PC-9 (cell line): ENCODE results near the gene PDE8A. TPM values are rescaled to one million over a fixed set of nuclear protein-coding genes. Genes with fewer than 3 reads are reported as not detected.

ENCODE experiments used
- BruUV-seq: library from RNA; stranded (reverse); fragments of 400-500 nt; replicated peaks from 2 replicates; lab custom pipeline; 2021; lab: Mats Ljungman, UMichigan
- CTCF ChIA-PET: fragments of 300-600 bp; sonication (Branson Sonifier 250); formaldehyde crosslinking; loops from one replicate; lab custom pipeline; 2022; ENCODE audit warnings: antibody characterized with exemption; lab: Charles Lee
- POLR2A ChIA-PET: fragments of 300-600 bp; sonication (Branson Sonifier 250); formaldehyde crosslinking; loops from one replicate; lab custom pipeline; 2022; ENCODE audit warnings: antibody characterized with exemption; ENCODE audit not compliant: unreplicated experiment; lab: Charles Lee
- DNase-seq, 2 experiments: peaks; one replicate each; pipeline versions ENCODE4 v3.0.0 to v3.0.0-alpha.2; 2015 to 2022; ENCODE audit warnings: mixed read lengths in 1 of 2
- H2AFZ ChIP-seq: fragments of 200-600 bp; sonication (generic); 2 replicates; pipeline ENCODE4 v1.8.1; 2017; ENCODE audit warnings: antibody characterized with exemption
- H3F3A ChIP-seq: fragments of 200-600 bp; sonication (generic); 2 replicates; pipeline ENCODE4 v1.8.1; 2017; ENCODE audit warnings: antibody characterized with exemption, mild to moderate bottlenecking, low read depth; ENCODE audit not compliant: insufficient read depth
- H3K27ac ChIP-seq: fragments of 200-600 bp; sonication (generic); 2 replicates; pipeline ENCODE4 v1.6.1; 2016; ENCODE audit warnings: mixed run types
- H3K27me3 ChIP-seq: fragments of 200-600 bp; sonication (generic); 2 replicates; pipeline ENCODE4 v1.6.1; 2016; ENCODE audit warnings: low read depth, mixed run types; ENCODE audit not compliant: insufficient read depth
- H3K36me3 ChIP-seq: fragments of 200-600 bp; sonication (generic); 2 replicates; pipeline ENCODE4 v1.6.1; 2016; ENCODE audit warnings: low read depth, mixed run types
- H3K4me1 ChIP-seq: fragments of 200-600 bp; sonication (generic); replicated peaks from 2 replicates; pipeline ENCODE4 v1.6.1; 2016; ENCODE audit warnings: mixed run types; ENCODE audit not compliant: insufficient read depth
- H3K4me2 ChIP-seq: fragments of 200-600 bp; sonication (generic); 2 replicates; pipeline ENCODE4 v1.6.1; 2017; ENCODE audit warnings: mixed run types
- H3K4me3 ChIP-seq: fragments of 200-600 bp; sonication (generic); 2 replicates; pipeline ENCODE4 v1.6.1; 2016; ENCODE audit warnings: mixed run types
- H3K79me2 ChIP-seq: fragments of 200-600 bp; sonication (generic); 2 replicates; pipeline ENCODE4 v1.6.1; 2017; ENCODE audit warnings: low read depth, mixed run types
- H3K9me2 ChIP-seq: fragments of 200-600 bp; sonication (generic); 2 replicates; pipeline ENCODE4 v1.8.1; 2017; ENCODE audit warnings: mild to moderate bottlenecking; ENCODE audit not compliant: insufficient read depth
- H3K9me3 ChIP-seq: fragments of 200-600 bp; sonication (generic); 2 replicates; pipeline ENCODE4 v1.8.1; 2016; ENCODE audit warnings: low read depth; ENCODE audit not compliant: insufficient read depth
- H4K20me1 ChIP-seq: fragments of 200-600 bp; sonication (generic); 2 replicates; pipeline ENCODE4 v1.8.1; 2017; ENCODE audit not compliant: insufficient read depth
- CTCF ChIP-seq: fragments of 200-600 bp; sonication (generic); conservative IDR thresholded peaks from 2 replicates; pipeline ENCODE4 v1.6.1; 2017; ENCODE audit warnings: mixed run types, antibody characterized with exemption, mild to moderate bottlenecking, moderate library complexity
- EZH2 ChIP-seq: fragments of 200-600 bp; sonication (generic); IDR thresholded peaks from 2 replicates; pipeline ENCODE4 v1.8.0; 2017; ENCODE audit warnings: antibody characterized with exemption, low read depth
- intact Hi-C: fragments of 100-400 bp; cut with micrococcal nuclease; formaldehyde crosslinking; loops from one replicate; pipeline ENCODE4 v1.10.0; 2022; ENCODE audit not compliant: unreplicated experiment
- total RNA-seq: library from RNA; stranded (reverse); gene quantifications from 2 replicates; pipeline ENCODE4 v1.2.3, GENCODE V29; 2021

The PDE8A gene
- total RNA-seq, 1 experiment from 2014 or later: 47.3 TPM

GRCh38 chr15:85097250-85097649 lies 115.6 kb downstream of the PDE8A start:
- no peak for DNase-seq
- BruUV-seq: no TSS peak
- Histone ChIP-seq H2AFZ (no peak overlapping the region), H3K9me2 (no peaks in the 10 kb centered on the region), H3K9me3 (no peaks in the 10 kb centered on the region), H4K20me1 (no peaks in the 10 kb centered on the region), H3K79me2 (no peaks in the 10 kb centered on the region), H3K4me1 (no peaks in the 10 kb centered on the region), H3K27ac (no peak overlapping the region), H3K27me3 (no peaks in the 10 kb centered on the region), H3F3A (no peaks in the 10 kb centered on the region), H3K4me3 (no peak overlapping the region), H3K36me3 (peaks cover 14% of the 10 kb centered on the region), H3K4me2 (no peak overlapping the region)
- intact Hi-C loops: no loop called here
- CTCF ChIA-PET: no interaction called here
- POLR2A ChIA-PET: no interaction called here
- TF ChIP-seq EZH2 (no peak), CTCF (no peak)

GRCh38 chr15:85097725-85098124 lies 116.1 kb downstream of the PDE8A start:
- intact Hi-C loops: no loop called here
- peaks cover 14% of the 10 kb centered on the region for H3K36me3 ChIP-seq
- DNase-seq: no peak

GRCh38 chr15:85099195-85099803 lies 117.6 kb downstream of the PDE8A start:
- no peaks in the 10 kb centered on the region for H3K79me2 ChIP-seq
- H3K36me3 ChIP-seq: peaks cover 14% of the 10 kb centered on the region
- ChIA-PET CTCF (no interaction called here), POLR2A (no interaction called here)
- no peak for TF ChIP-seq EZH2
- H3K4me3 ChIP-seq: no peak overlapping the region
- intact Hi-C loops: no loop called here
- H3K4me2 ChIP-seq: no peak overlapping the region
- no peaks in the 10 kb centered on the region for H3K9me2 ChIP-seq
- H3K9me3 ChIP-seq: no peaks in the 10 kb centered on the region
- no peak for DNase-seq
- H2AFZ ChIP-seq: no peak overlapping the region
- H4K20me1 ChIP-seq: no peaks in the 10 kb centered on the region
- no peaks in the 10 kb centered on the region for H3K27me3 ChIP-seq
- no peak overlapping the region for H3K27ac ChIP-seq
- H3F3A ChIP-seq: no peaks in the 10 kb centered on the region
- H3K4me1 ChIP-seq: no peaks in the 10 kb centered on the region
- BruUV-seq: no TSS peak

More at GRCh38 chr15:85097725-85098124, 116.1 kb downstream of the PDE8A start:
- Histone ChIP-seq H3K4me1 (no peaks in the 10 kb centered on the region), H3K27me3 (no peaks in the 10 kb centered on the region), H3F3A (no peaks in the 10 kb centered on the region), H3K4me2 (no peak overlapping the region), H4K20me1 (no peaks in the 10 kb centered on the region), H3K4me3 (no peak overlapping the region), H3K79me2 (no peaks in the 10 kb centered on the region), H2AFZ (no peak overlapping the region), H3K9me2 (no peaks in the 10 kb centered on the region), H3K9me3 (no peaks in the 10 kb centered on the region), H3K27ac (no peak overlapping the region)
- BruUV-seq: no TSS peak
- no peak for TF ChIP-seq CTCF
- no peak for TF ChIP-seq EZH2
- ChIA-PET POLR2A (no interaction called here), CTCF (no interaction called here)
